SK-N-SH treated with all-trans-retinoic acid at 6 μM for 48 hours (cell line): Measurements from ENCODE around the gene CTNNBL1.

Experiments
- ATAC-seq: fragments of 200-7000 bp; cut with Tn5 transposase; 3 replicates; pipeline ENCODE4 v1.9.1; 2020; ENCODE audit warnings: mild to moderate bottlenecking, moderate library complexity
- ARNTL ChIP-seq: fragments of 450-650 bp; formaldehyde crosslinking; IDR thresholded peaks from 2 replicates; pipeline ENCODE4 v1.5.0; 2020; ENCODE audit warnings: low read depth, mild to moderate bottlenecking, moderate library complexity, borderline replicate concordance
- CSDC2 ChIP-seq: fragments of 250-450 bp; sonication (Bioruptor Pico); IDR thresholded peaks from 2 replicates; pipeline ENCODE4 v1.5.0; 2020; ENCODE audit warnings: mild to moderate bottlenecking, moderate library complexity
- ESRRG ChIP-seq: fragments of 250-450 bp; sonication (Bioruptor Pico); IDR thresholded peaks from 2 replicates; pipeline ENCODE4 v1.6.1; 2021; ENCODE audit warnings: mild to moderate bottlenecking
- GLIS3 ChIP-seq: fragments of 250-450 bp; sonication (Bioruptor Pico); IDR thresholded peaks from 2 replicates; pipeline ENCODE4 v1.5.0; 2020; ENCODE audit warnings: mild to moderate bottlenecking, moderate library complexity
- ISL1 ChIP-seq: fragments of 250-450 bp; sonication (Bioruptor Pico); IDR thresholded peaks from 2 replicates; pipeline ENCODE4 v2.1.2; 2022; ENCODE audit warnings: mild to moderate bottlenecking, moderate library complexity
- OSR1 ChIP-seq: fragments of 250-450 bp; sonication (Bioruptor Pico); IDR thresholded peaks from 2 replicates; pipeline ENCODE4 v1.8.0; 2022; ENCODE audit warnings: moderate library complexity, mild to moderate bottlenecking, inconsistent platforms
- PPARA ChIP-seq: fragments of 250-450 bp; sonication (Bioruptor Pico); IDR thresholded peaks from 2 replicates; pipeline ENCODE4 v1.5.0; 2020; ENCODE audit warnings: mild to moderate bottlenecking, borderline replicate concordance
- RARB ChIP-seq: fragments of 250-450 bp; sonication (Bioruptor Pico); IDR thresholded peaks from 2 replicates; pipeline ENCODE4 v1.8.0; 2021; ENCODE audit warnings: mild to moderate bottlenecking, moderate library complexity
- SNAI2 ChIP-seq: fragments of 250-450 bp; sonication (Bioruptor Pico); IDR thresholded peaks from 2 replicates; pipeline ENCODE4 v1.5.0; 2020; ENCODE audit warnings: mild to moderate bottlenecking, moderate library complexity
- TOX ChIP-seq: fragments of 250-450 bp; sonication (Bioruptor Pico); IDR thresholded peaks from 2 replicates; pipeline ENCODE4 v1.8.0; 2021; ENCODE audit warnings: mild to moderate bottlenecking, moderate library complexity, borderline replicate concordance
- ZC3H10 ChIP-seq: fragments of 250-450 bp; sonication (Bioruptor Pico); IDR thresholded peaks from 2 replicates; pipeline ENCODE4 v1.5.1; 2021; ENCODE audit warnings: mild to moderate bottlenecking, moderate library complexity
- ZFP3 ChIP-seq: fragments of 250-450 bp; sonication (Bioruptor Pico); IDR thresholded peaks from 2 replicates; pipeline ENCODE4 v1.5.0; 2020; ENCODE audit warnings: mild to moderate bottlenecking, moderate library complexity
- ZFP30 ChIP-seq: fragments of 450-650 bp; formaldehyde crosslinking; IDR thresholded peaks from 2 replicates; pipeline ENCODE4 v1.5.0; 2022; ENCODE audit warnings: mild to moderate bottlenecking, moderate library complexity
- ZNF565 ChIP-seq: fragments of 450-650 bp; formaldehyde crosslinking; conservative IDR thresholded peaks from 2 replicates; pipeline ENCODE4 v1.5.0; 2020; ENCODE audit warnings: low read depth, mild to moderate bottlenecking, moderate library complexity
- ZNF70 ChIP-seq: fragments of 450-650 bp; formaldehyde crosslinking; IDR thresholded peaks from 2 replicates; pipeline ENCODE4 v1.5.0; 2020; ENCODE audit warnings: mild to moderate bottlenecking, moderate library complexity
- ZNF8 ChIP-seq: fragments of 450-650 bp; formaldehyde crosslinking; IDR thresholded peaks from 2 replicates; pipeline ENCODE4 v1.5.0; 2020; ENCODE audit warnings: mild to moderate bottlenecking, moderate library complexity
- TF ChIP-seq, protein P1 (sequence below): fragments of 250-450 bp; sonication (Bioruptor Pico); IDR thresholded peaks from 2 replicates; pipeline ENCODE4 v1.5.1; 2021; ENCODE audit warnings: mild to moderate bottlenecking, moderate library complexity
- TF ChIP-seq, protein P2 (sequence below): fragments of 250-450 bp; sonication (Bioruptor Pico); IDR thresholded peaks from 2 replicates; pipeline ENCODE4 v1.8.0; 2021; ENCODE audit warnings: low read depth, mild to moderate bottlenecking, moderate library complexity, borderline replicate concordance
- TF ChIP-seq, protein P3 (sequence below): fragments of 250-450 bp; sonication (Bioruptor Pico); IDR thresholded peaks from 2 replicates; pipeline ENCODE4 v1.5.0; 2020; ENCODE audit warnings: mild to moderate bottlenecking, moderate library complexity
- TF ChIP-seq, protein P4 (sequence below): fragments of 250-450 bp; sonication (Bioruptor Pico); IDR thresholded peaks from 2 replicates; pipeline ENCODE4 v1.5.1; 2020; ENCODE audit warnings: low read depth, mild to moderate bottlenecking, moderate library complexity
- TF ChIP-seq, protein P5 (sequence below): fragments of 250-450 bp; sonication (Bioruptor Pico); IDR thresholded peaks from 2 replicates; pipeline ENCODE4 v1.8.0; 2020; ENCODE audit warnings: mild to moderate bottlenecking, moderate library complexity, borderline replicate concordance

Gene CTNNBL1

GRCh38 chr20:37919389-37920040, 225.7 kb downstream of the CTNNBL1 start:
- no peak for ATAC-seq
- no peak for TF ChIP-seq PPARA (CRISPR knock-in tag)
- TF ChIP-seq, protein P1, sequence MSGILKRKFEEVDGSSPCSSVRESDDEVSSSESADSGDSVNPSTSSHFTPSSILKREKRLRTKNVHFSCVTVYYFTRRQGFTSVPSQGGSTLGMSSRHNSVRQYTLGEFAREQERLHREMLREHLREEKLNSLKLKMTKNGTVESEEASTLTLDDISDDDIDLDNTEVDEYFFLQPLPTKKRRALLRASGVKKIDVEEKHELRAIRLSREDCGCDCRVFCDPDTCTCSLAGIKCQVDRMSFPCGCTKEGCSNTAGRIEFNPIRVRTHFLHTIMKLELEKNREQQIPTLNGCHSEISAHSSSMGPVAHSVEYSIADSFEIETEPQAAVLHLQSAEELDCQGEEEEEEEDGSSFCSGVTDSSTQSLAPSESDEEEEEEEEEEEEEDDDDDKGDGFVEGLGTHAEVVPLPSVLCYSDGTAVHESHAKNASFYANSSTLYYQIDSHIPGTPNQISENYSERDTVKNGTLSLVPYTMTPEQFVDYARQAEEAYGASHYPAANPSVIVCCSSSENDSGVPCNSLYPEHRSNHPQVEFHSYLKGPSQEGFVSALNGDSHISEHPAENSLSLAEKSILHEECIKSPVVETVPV (CRISPR knock-in tag), result no peak
- no peak for TF ChIP-seq ZFP3 (CRISPR knock-in tag)
- TF ChIP-seq, protein P2, sequence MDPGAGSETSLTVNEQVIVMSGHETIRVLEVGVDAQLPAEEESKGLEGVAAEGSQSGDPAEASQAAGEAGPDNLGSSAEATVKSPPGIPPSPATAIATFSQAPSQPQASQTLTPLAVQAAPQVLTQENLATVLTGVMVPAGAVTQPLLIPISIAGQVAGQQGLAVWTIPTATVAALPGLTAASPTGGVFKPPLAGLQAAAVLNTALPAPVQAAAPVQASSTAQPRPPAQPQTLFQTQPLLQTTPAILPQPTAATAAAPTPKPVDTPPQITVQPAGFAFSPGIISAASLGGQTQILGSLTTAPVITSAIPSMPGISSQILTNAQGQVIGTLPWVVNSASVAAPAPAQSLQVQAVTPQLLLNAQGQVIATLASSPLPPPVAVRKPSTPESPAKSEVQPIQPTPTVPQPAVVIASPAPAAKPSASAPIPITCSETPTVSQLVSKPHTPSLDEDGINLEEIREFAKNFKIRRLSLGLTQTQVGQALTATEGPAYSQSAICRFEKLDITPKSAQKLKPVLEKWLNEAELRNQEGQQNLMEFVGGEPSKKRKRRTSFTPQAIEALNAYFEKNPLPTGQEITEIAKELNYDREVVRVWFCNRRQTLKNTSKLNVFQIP (CRISPR knock-in tag), result no peak
- TF ChIP-seq ARNTL (CRISPR knock-in tag), result no peak
- no peak for TF ChIP-seq TOX (CRISPR knock-in tag)
- no peak for TF ChIP-seq CSDC2 (CRISPR knock-in tag)
- no peak for TF ChIP-seq ZFP30 (CRISPR knock-in tag)
- TF ChIP-seq SNAI2 (CRISPR knock-in tag), result no peak
- TF ChIP-seq ZC3H10 (CRISPR knock-in tag), result no peak
- TF ChIP-seq ISL1 (CRISPR knock-in tag), result no peak
- no peak for TF ChIP-seq ESRRG (CRISPR knock-in tag)
- TF ChIP-seq, protein P3, sequence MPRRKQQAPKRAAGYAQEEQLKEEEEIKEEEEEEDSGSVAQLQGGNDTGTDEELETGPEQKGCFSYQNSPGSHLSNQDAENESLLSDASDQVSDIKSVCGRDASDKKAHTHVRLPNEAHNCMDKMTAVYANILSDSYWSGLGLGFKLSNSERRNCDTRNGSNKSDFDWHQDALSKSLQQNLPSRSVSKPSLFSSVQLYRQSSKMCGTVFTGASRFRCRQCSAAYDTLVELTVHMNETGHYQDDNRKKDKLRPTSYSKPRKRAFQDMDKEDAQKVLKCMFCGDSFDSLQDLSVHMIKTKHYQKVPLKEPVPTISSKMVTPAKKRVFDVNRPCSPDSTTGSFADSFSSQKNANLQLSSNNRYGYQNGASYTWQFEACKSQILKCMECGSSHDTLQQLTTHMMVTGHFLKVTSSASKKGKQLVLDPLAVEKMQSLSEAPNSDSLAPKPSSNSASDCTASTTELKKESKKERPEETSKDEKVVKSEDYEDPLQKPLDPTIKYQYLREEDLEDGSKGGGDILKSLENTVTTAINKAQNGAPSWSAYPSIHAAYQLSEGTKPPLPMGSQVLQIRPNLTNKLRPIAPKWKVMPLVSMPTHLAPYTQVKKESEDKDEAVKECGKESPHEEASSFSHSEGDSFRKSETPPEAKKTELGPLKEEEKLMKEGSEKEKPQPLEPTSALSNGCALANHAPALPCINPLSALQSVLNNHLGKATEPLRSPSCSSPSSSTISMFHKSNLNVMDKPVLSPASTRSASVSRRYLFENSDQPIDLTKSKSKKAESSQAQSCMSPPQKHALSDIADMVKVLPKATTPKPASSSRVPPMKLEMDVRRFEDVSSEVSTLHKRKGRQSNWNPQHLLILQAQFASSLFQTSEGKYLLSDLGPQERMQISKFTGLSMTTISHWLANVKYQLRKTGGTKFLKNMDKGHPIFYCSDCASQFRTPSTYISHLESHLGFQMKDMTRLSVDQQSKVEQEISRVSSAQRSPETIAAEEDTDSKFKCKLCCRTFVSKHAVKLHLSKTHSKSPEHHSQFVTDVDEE (CRISPR knock-in tag), result no peak
- TF ChIP-seq, protein P4, sequence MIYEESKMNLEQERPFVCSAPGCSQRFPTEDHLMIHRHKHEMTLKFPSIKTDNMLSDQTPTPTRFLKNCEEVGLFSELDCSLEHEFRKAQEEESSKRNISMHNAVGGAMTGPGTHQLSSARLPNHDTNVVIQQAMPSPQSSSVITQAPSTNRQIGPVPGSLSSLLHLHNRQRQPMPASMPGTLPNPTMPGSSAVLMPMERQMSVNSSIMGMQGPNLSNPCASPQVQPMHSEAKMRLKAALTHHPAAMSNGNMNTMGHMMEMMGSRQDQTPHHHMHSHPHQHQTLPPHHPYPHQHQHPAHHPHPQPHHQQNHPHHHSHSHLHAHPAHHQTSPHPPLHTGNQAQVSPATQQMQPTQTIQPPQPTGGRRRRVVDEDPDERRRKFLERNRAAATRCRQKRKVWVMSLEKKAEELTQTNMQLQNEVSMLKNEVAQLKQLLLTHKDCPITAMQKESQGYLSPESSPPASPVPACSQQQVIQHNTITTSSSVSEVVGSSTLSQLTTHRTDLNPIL (CRISPR knock-in tag), result no peak
- TF ChIP-seq RARB (CRISPR knock-in tag), result no peak
- TF ChIP-seq, protein P5, sequence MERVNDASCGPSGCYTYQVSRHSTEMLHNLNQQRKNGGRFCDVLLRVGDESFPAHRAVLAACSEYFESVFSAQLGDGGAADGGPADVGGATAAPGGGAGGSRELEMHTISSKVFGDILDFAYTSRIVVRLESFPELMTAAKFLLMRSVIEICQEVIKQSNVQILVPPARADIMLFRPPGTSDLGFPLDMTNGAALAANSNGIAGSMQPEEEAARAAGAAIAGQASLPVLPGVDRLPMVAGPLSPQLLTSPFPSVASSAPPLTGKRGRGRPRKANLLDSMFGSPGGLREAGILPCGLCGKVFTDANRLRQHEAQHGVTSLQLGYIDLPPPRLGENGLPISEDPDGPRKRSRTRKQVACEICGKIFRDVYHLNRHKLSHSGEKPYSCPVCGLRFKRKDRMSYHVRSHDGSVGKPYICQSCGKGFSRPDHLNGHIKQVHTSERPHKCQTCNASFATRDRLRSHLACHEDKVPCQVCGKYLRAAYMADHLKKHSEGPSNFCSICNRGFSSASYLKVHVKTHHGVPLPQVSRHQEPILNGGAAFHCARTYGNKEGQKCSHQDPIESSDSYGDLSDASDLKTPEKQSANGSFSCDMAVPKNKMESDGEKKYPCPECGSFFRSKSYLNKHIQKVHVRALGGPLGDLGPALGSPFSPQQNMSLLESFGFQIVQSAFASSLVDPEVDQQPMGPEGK (CRISPR knock-in tag), result no peak
- TF ChIP-seq OSR1 (CRISPR knock-in tag), result no peak
- TF ChIP-seq ZNF565 (CRISPR knock-in tag), result no peak
- TF ChIP-seq ZNF8 (CRISPR knock-in tag), result no peak
- no peak for TF ChIP-seq ZNF70

DNA sequence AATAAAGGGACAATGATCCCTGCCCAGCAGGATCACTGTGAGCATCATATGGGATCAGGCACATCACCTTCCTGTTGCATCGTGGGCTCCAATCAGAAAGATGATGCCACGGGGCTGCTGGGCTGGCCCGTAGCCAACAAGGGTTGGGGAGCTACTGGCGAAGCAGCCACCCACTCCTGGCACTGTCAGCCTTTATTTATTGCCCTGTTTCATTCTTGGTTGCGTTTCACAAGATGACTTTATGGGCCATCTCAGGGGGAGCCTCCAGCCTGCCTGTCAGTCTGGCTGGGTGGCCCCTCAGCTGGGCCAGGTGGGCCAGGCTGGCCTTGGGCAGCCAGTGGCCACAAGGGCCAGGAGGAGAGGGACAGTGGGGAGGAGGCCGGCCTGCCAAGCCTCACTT, 226.4 kb downstream of the CTNNBL1 start:
- ATAC-seq, result no peak
- TF ChIP-seq ZC3H10 (CRISPR knock-in tag) (no peak), GLIS3 (CRISPR knock-in tag) (no peak), PPARA (CRISPR knock-in tag) (no peak), SNAI2 (CRISPR knock-in tag) (no peak)
- TF ChIP-seq, protein P2 (CRISPR knock-in tag), result no peak
- TF ChIP-seq, protein P3 (CRISPR knock-in tag), result no peak
